B cell (primary cell): ENCODE measurements around the gene GCFC2.

Source experiments
- EZH2 ChIP-seq: IDR thresholded peaks from 2 replicates; pipeline ENCODE4 v1.6.1; 2012; ENCODE audit warnings: borderline replicate concordance, low read depth, mild to moderate bottlenecking, moderate library complexity, low read length; ENCODE audit not compliant: insufficient read depth, poor library complexity, severe bottlenecking
- TF ChIP-seq, protein P1 (sequence below): fragments of 200-600 bp; IDR thresholded peaks from one replicate; pipeline ENCODE4 v1.8.0; 2022; ENCODE audit warnings: antibody characterized with exemption, mild to moderate bottlenecking

DNA sequence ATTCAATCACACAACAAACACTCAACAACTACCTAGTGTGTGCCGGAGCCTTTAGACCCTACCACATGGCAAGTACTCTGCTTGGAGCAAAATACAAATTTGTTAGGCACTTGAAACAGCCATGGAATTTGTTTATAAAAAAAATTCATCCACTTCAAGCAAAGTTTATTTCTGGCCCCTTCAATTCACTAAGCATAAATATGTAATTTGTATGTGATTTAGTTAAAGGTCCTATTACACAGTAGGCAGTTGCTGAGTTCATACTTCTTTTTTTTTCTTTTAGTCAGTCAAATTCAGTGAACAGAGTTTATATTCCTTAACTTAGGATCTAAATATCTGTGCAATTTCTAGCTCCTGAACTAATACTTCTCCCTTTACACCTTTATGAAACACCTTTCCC is 22.5 kb downstream of the GCFC2 start:
- TF ChIP-seq, protein P1, sequence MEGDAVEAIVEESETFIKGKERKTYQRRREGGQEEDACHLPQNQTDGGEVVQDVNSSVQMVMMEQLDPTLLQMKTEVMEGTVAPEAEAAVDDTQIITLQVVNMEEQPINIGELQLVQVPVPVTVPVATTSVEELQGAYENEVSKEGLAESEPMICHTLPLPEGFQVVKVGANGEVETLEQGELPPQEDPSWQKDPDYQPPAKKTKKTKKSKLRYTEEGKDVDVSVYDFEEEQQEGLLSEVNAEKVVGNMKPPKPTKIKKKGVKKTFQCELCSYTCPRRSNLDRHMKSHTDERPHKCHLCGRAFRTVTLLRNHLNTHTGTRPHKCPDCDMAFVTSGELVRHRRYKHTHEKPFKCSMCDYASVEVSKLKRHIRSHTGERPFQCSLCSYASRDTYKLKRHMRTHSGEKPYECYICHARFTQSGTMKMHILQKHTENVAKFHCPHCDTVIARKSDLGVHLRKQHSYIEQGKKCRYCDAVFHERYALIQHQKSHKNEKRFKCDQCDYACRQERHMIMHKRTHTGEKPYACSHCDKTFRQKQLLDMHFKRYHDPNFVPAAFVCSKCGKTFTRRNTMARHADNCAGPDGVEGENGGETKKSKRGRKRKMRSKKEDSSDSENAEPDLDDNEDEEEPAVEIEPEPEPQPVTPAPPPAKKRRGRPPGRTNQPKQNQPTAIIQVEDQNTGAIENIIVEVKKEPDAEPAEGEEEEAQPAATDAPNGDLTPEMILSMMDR: no peak
- TF ChIP-seq EZH2: no peak
